CD14-positive monocyte (primary cell): ENCODE measurements around the gene FBLIM1. TPM values are rescaled to one million over a fixed set of nuclear protein-coding genes. Genes with fewer than 3 reads are reported as not detected.

ENCODE experiments used
- DNase-seq, 3 donors: peaks; one replicate each; pipeline ENCODE4 v3.0.0-alpha.2; 2011 to 2022
- H2AFZ ChIP-seq: 2 replicates; pipeline ENCODE4 v1.6.0; 2012; ENCODE audit warnings: mild to moderate bottlenecking, low read depth, low read length, inconsistent platforms; ENCODE audit not compliant: insufficient read depth, poor library complexity, severe bottlenecking
- H3K27ac ChIP-seq, 2 donors: 1 replicate in 1 of 2; 2 replicates in 1 of 2; pipeline ENCODE4 v1.5.1; 2012 to 2013; ENCODE audit warnings: low read length in 2 of 2, control low read depth in 1 of 2, inconsistent platforms in 1 of 2, low read depth in 1 of 2, mild to moderate bottlenecking in 1 of 2
- H3K27me3 ChIP-seq, 2 donors: one replicate each; pipeline versions ENCODE4 v1.6.0 to v1.6.1; 2011 to 2013; ENCODE audit warnings: low read length in 2 of 2; ENCODE audit not compliant: control insufficient read depth in 2 of 2, insufficient read depth in 2 of 2
- H3K36me3 ChIP-seq, 2 donors: replicated peaks in 1 of 2; 1 replicate in 1 of 2; 2 replicates in 1 of 2; pipeline versions ENCODE4 v1.5.1 to v1.6.1; 2012 to 2013; ENCODE audit warnings: low read length in 2 of 2, control low read depth in 1 of 2, inconsistent platforms in 1 of 2, mild to moderate bottlenecking in 1 of 2; ENCODE audit not compliant: insufficient read depth in 2 of 2, control insufficient read depth in 1 of 2
- H3K4me1 ChIP-seq, 2 donors: 1 replicate in 1 of 2; 2 replicates in 1 of 2; pipeline versions ENCODE4 v1.5.1 to v1.6.1; 2012 to 2013; ENCODE audit warnings: low read length in 2 of 2, control low read depth in 1 of 2, inconsistent platforms in 1 of 2, mild to moderate bottlenecking in 1 of 2, moderate library complexity in 1 of 2; ENCODE audit not compliant: insufficient read depth in 2 of 2, control insufficient read depth in 1 of 2
- H3K4me2 ChIP-seq: replicated peaks from 2 replicates; pipeline ENCODE3; 2012; ENCODE audit warnings: low read length, moderate library complexity, mild to moderate bottlenecking; ENCODE audit not compliant: poor library complexity, severe bottlenecking; ENCODE audit errors: extremely low read depth
- H3K4me3 ChIP-seq, 3 experiments: fragments of 200-600 bp in 1 of 3; sonication (generic) in 1 of 3; replicated peaks in 1 of 3; 1 replicate in 2 of 3; 2 replicates in 1 of 3; pipeline ENCODE4 v1.5.1; 2011 to 2013; ENCODE audit warnings: low read length in 3 of 3, mild to moderate bottlenecking in 3 of 3, control low read depth in 2 of 3, low read depth in 2 of 3, inconsistent platforms in 1 of 3, moderate library complexity in 1 of 3
- H3K79me2 ChIP-seq: 2 replicates; pipeline ENCODE4 v1.6.0; 2012; ENCODE audit warnings: mild to moderate bottlenecking, control low read depth, inconsistent platforms, low read length, moderate library complexity; ENCODE audit not compliant: insufficient read depth
- H3K9ac ChIP-seq: 2 replicates; pipeline ENCODE4 v1.6.0; 2017; ENCODE audit warnings: low read length, mild to moderate bottlenecking; ENCODE audit not compliant: insufficient read depth, poor library complexity, severe bottlenecking
- H3K9me3 ChIP-seq, 2 donors: replicated peaks in 1 of 2; 1 replicate in 1 of 2; 2 replicates in 1 of 2; pipeline versions ENCODE4 v1.5.1 to v1.6.1; 2012 to 2013; ENCODE audit warnings: low read length in 2 of 2, control low read depth in 1 of 2; ENCODE audit not compliant: control insufficient read depth in 1 of 2, insufficient read depth in 1 of 2
- H4K20me1 ChIP-seq: 2 replicates; pipeline ENCODE4 v1.6.0; 2012; ENCODE audit warnings: mild to moderate bottlenecking, low read length, control low read depth, moderate library complexity; ENCODE audit not compliant: insufficient read depth
- H3K27ac Mint-ChIP-seq, 7 donors: one replicate each; pipeline ENCODE4 v1.8.0; 2020; ENCODE audit warnings: mild to moderate bottlenecking in 7 of 7, mixed read lengths in 7 of 7, moderate library complexity in 6 of 7, inconsistent platforms in 2 of 7
- H3K27me3 Mint-ChIP-seq, 3 donors: one replicate each; pipeline ENCODE4 v1.8.0; 2021 to 2022; ENCODE audit warnings: low read depth in 3 of 3, mild to moderate bottlenecking in 3 of 3, mixed read lengths in 3 of 3, moderate library complexity in 3 of 3, inconsistent platforms in 1 of 3
- H3K36me3 Mint-ChIP-seq, 2 donors: one replicate each; pipeline ENCODE4 v1.8.0; 2020; ENCODE audit warnings: mixed read lengths in 2 of 2, inconsistent platforms in 1 of 2, mild to moderate bottlenecking in 1 of 2
- H3K4me1 Mint-ChIP-seq: one replicate; pipeline ENCODE4 v1.8.0; 2020; ENCODE audit warnings: mild to moderate bottlenecking, mixed read lengths
- H3K4me3 Mint-ChIP-seq, 2 donors: one replicate each; pipeline ENCODE4 v1.8.0; 2020; ENCODE audit warnings: mild to moderate bottlenecking in 2 of 2, mixed read lengths in 2 of 2, moderate library complexity in 1 of 2
- H3K9me3 Mint-ChIP-seq, 7 donors: one replicate each; pipeline ENCODE4 v1.8.0; 2020 to 2022; ENCODE audit warnings: mixed read lengths in 7 of 7, mild to moderate bottlenecking in 6 of 7, moderate library complexity in 6 of 7, inconsistent platforms in 2 of 7
- CTCF ChIP-seq: fragments of 200-600 bp; IDR thresholded peaks from one replicate; pipeline ENCODE4 v1.8.0; 2022; ENCODE audit warnings: antibody characterized with exemption, mild to moderate bottlenecking
- WGBS: methylation state at CpG from one replicate; pipeline ENCODE4 v1.1.5; 2013; ENCODE audit warnings: missing lambda C conversion rate; ENCODE audit not compliant: insufficient coverage; 5-methylcytosine and 5-hydroxymethylcytosine counted together
- intact Hi-C, 2 donors: fragments of 100-400 bp; cut with micrococcal nuclease; formaldehyde crosslinking; loops; one replicate each; pipeline versions ENCODE4 v1.15.0 to v1.15.1; 2023
- polyA plus RNA-seq, 3 donors: library from polyadenylated mRNA; depleted of rRNA in 1 of 3; unstranded in 2 of 3; stranded (reverse) in 1 of 3; fragments of 300-500 nt in 2 of 3; fragments of >200 nt in 1 of 3; fragmentation: Illumina TruSeq in 2 of 3; gene quantifications; 1 replicate in 2 of 3; 2 replicates in 1 of 3; pipeline ENCODE4 v1.2.3, GENCODE V29; 2012 to 2021

FBLIM1 gene
- polyA plus RNA-seq, 3 donors = not detected

- H3K4me2 ChIP-seq = no peak overlapping the region
- peak overlapping the region in 1 of 7 donors; percentile 32 for H3K27ac Mint-ChIP-seq
- 82% methylated on average over 2 of the region's 5 CpGs for WGBS
- H3K9me3 ChIP-seq = no peaks in the 10 kb centered on the region
- peaks cover 0 to 3% (median 2%) of the 10 kb centered on the region in 3 donors for H3K27me3 Mint-ChIP-seq
- peaks cover 5% of the 10 kb centered on the region for H3K4me1 Mint-ChIP-seq
- peaks cover 0 to under 1% (median 0%) of the 10 kb centered on the region in 7 donors for H3K9me3 Mint-ChIP-seq
- no peak for DNase-seq
- H3K4me3 Mint-ChIP-seq = no peak overlapping the region
- no peaks in the 10 kb centered on the region for H4K20me1 ChIP-seq
- intact Hi-C loops = no loop called here
- H3K9ac ChIP-seq = no peak overlapping the region
- H3K36me3 Mint-ChIP-seq = peaks cover 0 to 11% of the 10 kb centered on the region in 2 donors
- no peak overlapping the region for H3K27ac ChIP-seq
- H3K36me3 ChIP-seq = no peaks in the 10 kb centered on the region
- H3K27me3 ChIP-seq = no peaks in the 10 kb centered on the region
- no peak for TF ChIP-seq CTCF
- H3K79me2 ChIP-seq = no peaks in the 10 kb centered on the region
- H2AFZ ChIP-seq = no peak overlapping the region
- H3K4me1 ChIP-seq = peaks cover 0 to 2% of the 10 kb centered on the region in 2 donors
- no peak overlapping the region for H3K4me3 ChIP-seq
These were observed 58.1 kb downstream of the FBLIM1 start for GRCh38 chr1:15816674-15817073.

- Histone ChIP-seq H3K79me2 (no peaks in the 10 kb centered on the region), H3K27ac (no peak overlapping the region), H3K9me3 (no peaks in the 10 kb centered on the region), H3K4me2 (no peak overlapping the region), H4K20me1 (no peaks in the 10 kb centered on the region), H2AFZ (no peak overlapping the region), H3K27me3 (no peaks in the 10 kb centered on the region), H3K36me3 (no peaks in the 10 kb centered on the region), H3K4me1 (peaks cover 14 to 22% of the 10 kb centered on the region in 2 donors), H3K9ac (no peak overlapping the region), H3K4me3 (no peak overlapping the region)
- H3K36me3 Mint-ChIP-seq = peaks cover 0 to 11% of the 10 kb centered on the region in 2 donors
- peaks cover 0 to 2% (median 0%) of the 10 kb centered on the region in 3 donors for H3K27me3 Mint-ChIP-seq
- H3K4me1 Mint-ChIP-seq = peaks cover 10% of the 10 kb centered on the region
- intact Hi-C loops = loop anchor here in 1 of 2 donors (5.0 kb wide), 1 partner anchor 42 kb away; no protein-coding TSS in a partner anchor
- DNase-seq = no peak
- peaks cover 0 to 2% (median 0%) of the 10 kb centered on the region in 7 donors for H3K9me3 Mint-ChIP-seq
- H3K27ac Mint-ChIP-seq = no peak overlapping the region
- no peak for TF ChIP-seq CTCF
- 83% methylated on average over 1 of the region's 3 CpGs for WGBS
- no peak overlapping the region for H3K4me3 Mint-ChIP-seq
These were observed 61.9 kb downstream of the FBLIM1 start for GRCh38 chr1:15820478-15820877.
